Measurements from ENCODE around the gene ERP27. TPM values are rescaled to one million over a fixed set of nuclear protein-coding genes. Genes with fewer than 3 reads are reported as not detected.

Gene ERP27
- total and polyA plus RNA-seq, 2 of the 8 experiments (the other 6 are each of a cell fraction or from before 2014, with no cell fraction given): not detected

DNA sequence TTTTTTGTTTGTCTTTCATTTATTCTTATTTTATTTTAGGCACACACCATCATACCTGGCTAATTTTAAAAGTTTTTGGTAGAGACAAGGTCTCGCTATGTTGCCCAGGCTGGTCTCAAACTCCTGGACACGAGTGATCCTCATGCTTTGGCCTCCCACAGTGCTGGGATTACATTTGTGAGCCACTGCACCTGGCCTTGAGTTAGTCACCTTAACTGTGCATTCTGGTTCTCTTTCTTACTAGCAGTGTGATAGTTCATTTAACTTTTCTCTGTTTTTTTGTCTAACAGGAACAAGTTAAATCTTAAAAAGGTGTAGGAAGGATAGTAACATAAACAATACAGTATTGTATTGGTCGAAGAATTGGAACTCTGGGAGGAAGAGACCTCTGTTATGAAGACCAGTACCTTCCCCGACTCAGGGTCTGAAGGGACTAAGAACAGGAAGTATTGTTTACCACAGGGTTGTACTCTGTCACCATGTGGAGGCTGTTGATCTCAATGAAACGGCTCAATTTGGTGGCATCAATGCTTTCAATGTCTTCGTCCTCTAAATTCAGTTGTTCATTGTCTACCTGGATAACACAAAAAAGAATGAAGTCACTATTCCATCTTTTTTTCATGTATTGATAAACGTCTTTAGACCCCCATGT is 17.7 kb downstream of the ERP27 start:
- Histone ChIP-seq H2BK12ac (ENCODE audit: low read depth, low read length) (no peak overlapping the region), H2BK20ac (ENCODE audit: low read length) (no peak overlapping the region), H3K14ac (ENCODE audit: insufficient read length) (no peak overlapping the region), H3K27me3 (replicated peaks in 1 of 4; ENCODE audit: control insufficient read depth in 3 of 4, extremely low read depth in 1 of 4, insufficient read depth in 3 of 4, low read length in 3 of 4) (no peaks in the 10 kb centered on the region), H2BK5ac (ENCODE audit: low read depth, low read length) (no peak overlapping the region), H4K20me1 (replicated peaks in 1 of 2; ENCODE audit: control insufficient read depth in 1 of 2, insufficient read depth in 2 of 2, low read length in 2 of 2) (no peaks in the 10 kb centered on the region), H4K8ac (ENCODE audit: extremely low read depth, insufficient read depth, low read length) (no peak overlapping the region), H3K4me2 (ENCODE audit: insufficient read depth in 1 of 2, low read depth in 2 of 2, low read length in 2 of 2) (no peak overlapping the region), H3K27ac (ENCODE audit: low read depth, low read length) (no peak overlapping the region), H3K18ac (ENCODE audit: extremely low read depth, low read length) (no peak overlapping the region), H4K91ac (replicated peaks; ENCODE audit: insufficient read length, low read length) (no peak overlapping the region), H3K9me3 (ENCODE audit: insufficient read depth in 2 of 2, low read depth in 1 of 2, low read length in 1 of 2) (no peaks in the 10 kb centered on the region), H2BK15ac (ENCODE audit: low read length) (no peak overlapping the region), H4K5ac (ENCODE audit: insufficient read length, low read depth, low read length) (no peak overlapping the region), H3K79me2 (ENCODE audit: control insufficient read depth in 1 of 2, insufficient read depth in 2 of 2, low read length in 2 of 2) (no peaks in the 10 kb centered on the region), H3K4me1 (replicated peaks in 1 of 4; ENCODE audit: control insufficient read depth in 3 of 4, insufficient read depth in 4 of 4, low read length in 3 of 4) (no peaks in the 10 kb centered on the region), H2BK120ac (replicated peaks; ENCODE audit: low read depth, low read length) (no peak overlapping the region), H3K79me1 (ENCODE audit: low read depth, low read length) (no peaks in the 10 kb centered on the region), H3K4ac (replicated peaks; ENCODE audit: insufficient read length, low read depth, low read length) (no peak overlapping the region), H3K23ac (ENCODE audit: insufficient read length) (no peak overlapping the region), H3K9ac (replicated peaks in 1 of 4; ENCODE audit: extremely low read depth in 1 of 4, low read depth in 3 of 4, low read length in 3 of 4) (no peak overlapping the region), H3K56ac (replicated peaks; ENCODE audit: insufficient read length, low read depth, low read length) (no peak overlapping the region), H3K4me3 (ENCODE audit: extremely low read depth in 1 of 4, insufficient read depth in 2 of 4, low read depth in 3 of 4, low read length in 4 of 4) (no peak overlapping the region), H3K23me2 (ENCODE audit: low read depth, low read length) (no peaks in the 10 kb centered on the region), H2AK5ac (ENCODE audit: low read depth, low read length) (no peak overlapping the region), H3K36me3 (ENCODE audit: control insufficient read depth in 2 of 4, insufficient read depth in 4 of 4, low read length in 3 of 4) (no peaks in the 10 kb centered on the region), H2AFZ (ENCODE audit: low read length) (no peak overlapping the region)
- CTCF ChIA-PET (ENCODE audit: partially characterized antibody): interaction anchor here (0.8 to 2.4 kb wide), 4 partner anchors 11 to 315 kb away, joined by 3 to 6 read pairs (median 4); no protein-coding TSS in a partner anchor
- 87% methylated on average over 7 of the region's 7 CpGs; no CpG with 5 or more reads in 1 of the 2 experiments for WGBS, 2 experiments (ENCODE audit: extremely low coverage in 1 of 2, insufficient coverage in 1 of 2, insufficient read length in 1 of 2, insufficient replicate concordance in 2 of 2, low coverage in 1 of 2, low lambda C conversion rate in 2 of 2, missing lambda C conversion rate in 1 of 2)
- POLR2A ChIA-PET (ENCODE audit: partially characterized antibody): no interaction called here
- FAIRE-seq: no peak
- TF ChIP-seq TCF12 (IDR thresholded peaks at IDR 0.05; ENCODE audit: low read depth, low read length): no peak
- no peak for TF ChIP-seq EGR1 (IDR thresholded peaks at IDR 0.05; ENCODE audit: borderline replicate concordance, low read depth, low read length)
- no peak for TF ChIP-seq SUZ12 (IDR thresholded peaks at IDR 0.05; ENCODE audit: low read length)
- TF ChIP-seq CBX8 (IDR thresholded peaks at IDR 0.05; ENCODE audit: borderline replicate concordance, low read depth, low read length): no peak
- TF ChIP-seq POLR2A (IDR thresholded peaks at IDR 0.05; ENCODE audit: control extremely low read depth in 1 of 2, low read depth in 2 of 2, low read length in 2 of 2): no peak
- DNase-seq (ENCODE audit: low read depth in 1 of 2, low spot score in 2 of 2): no peak

Data from H1 (cell line).